H1 (cell line): Measurements from ENCODE around the gene PKD1L1. TPM values are rescaled to one million over a fixed set of nuclear protein-coding genes. Genes with fewer than 3 reads are reported as not detected.

Experiments
- CTCF ChIA-PET: fragments of 300-600 bp; sonication (Branson Sonifier 250); formaldehyde crosslinking; loops from one replicate; lab custom pipeline; 2021; ENCODE audit not compliant: partially characterized antibody; lab: Charles Lee
- POLR2A ChIA-PET: fragments of 300-600 bp; sonication (Branson Sonifier 250); formaldehyde crosslinking; loops from one replicate; lab custom pipeline; 2021; ENCODE audit warnings: inconsistent platforms; ENCODE audit not compliant: partially characterized antibody; lab: Charles Lee
- DNase-seq, 2 experiments: peaks; one replicate each; pipeline versions ENCODE4 v3.0.0 to v3.0.0-alpha.2; 2010 to 2022; ENCODE audit warnings: low spot score in 2 of 2, low read depth in 1 of 2, mixed read lengths in 1 of 2
- FAIRE-seq: peaks from 2 replicates; lab custom pipeline; 2011; peaks lifted over from hg19 to GRCh38; lab: Jason Lieb, UNC
- H2AFZ ChIP-seq: 2 replicates; pipeline ENCODE4 v1.8.1; 2012; ENCODE audit warnings: low read length, inconsistent platforms
- H2AK5ac ChIP-seq: 2 replicates; pipeline ENCODE4 v1.6.1; 2013; ENCODE audit warnings: low read depth, low read length
- H2BK120ac ChIP-seq: replicated peaks from 2 replicates; pipeline ENCODE3; 2013; ENCODE audit warnings: low read depth, low read length, inconsistent platforms
- H2BK12ac ChIP-seq: 2 replicates; pipeline ENCODE4 v1.6.1; 2013; ENCODE audit warnings: low read depth, low read length
- H2BK15ac ChIP-seq: 2 replicates; pipeline ENCODE4 v1.6.1; 2013; ENCODE audit warnings: low read length
- H2BK20ac ChIP-seq: 2 replicates; pipeline ENCODE4 v1.6.1; 2013; ENCODE audit warnings: low read length
- H2BK5ac ChIP-seq: 2 replicates; pipeline ENCODE4 v1.6.1; 2013; ENCODE audit warnings: low read depth, low read length
- H3K14ac ChIP-seq: 2 replicates; pipeline ENCODE4 v1.6.1; 2013; ENCODE audit warnings: inconsistent platforms; ENCODE audit not compliant: insufficient read length
- H3K18ac ChIP-seq: 2 replicates; pipeline ENCODE4 v1.6.1; 2013; ENCODE audit warnings: low read length; ENCODE audit errors: extremely low read depth
- H3K23ac ChIP-seq: 2 replicates; pipeline ENCODE4 v1.6.1; 2013; ENCODE audit warnings: inconsistent platforms; ENCODE audit not compliant: insufficient read length
- H3K23me2 ChIP-seq: 2 replicates; pipeline ENCODE4 v1.6.1; 2013; ENCODE audit warnings: low read depth, low read length
- H3K27ac ChIP-seq: 2 replicates; pipeline ENCODE4 v1.6.1; 2011; ENCODE audit warnings: low read depth, low read length, inconsistent platforms
- H3K27me3 ChIP-seq, 4 experiments: replicated peaks in 1 of 4; 1 replicate in 1 of 4; 2 replicates in 3 of 4; pipeline versions ENCODE4 v1.6.1 to v1.8.1; 2011 to 2013; ENCODE audit warnings: low read length in 3 of 4, mild to moderate bottlenecking in 3 of 4, inconsistent platforms in 2 of 4, mixed read lengths in 2 of 4, moderate library complexity in 1 of 4; ENCODE audit not compliant: control insufficient read depth in 3 of 4, insufficient read depth in 3 of 4; ENCODE audit errors: extremely low read depth in 1 of 4
- H3K36me3 ChIP-seq, 4 experiments: 2 replicates each; pipeline versions ENCODE4 v1.6.1 to v1.8.1; 2011 to 2013; ENCODE audit warnings: mild to moderate bottlenecking in 4 of 4, low read length in 3 of 4, moderate library complexity in 2 of 4, control low read depth in 1 of 4, inconsistent platforms in 1 of 4; ENCODE audit not compliant: insufficient read depth in 4 of 4, control insufficient read depth in 2 of 4
- H3K4ac ChIP-seq: replicated peaks from 2 replicates; pipeline ENCODE3; 2013; ENCODE audit warnings: low read length, low read depth, mixed read lengths, inconsistent platforms; ENCODE audit not compliant: insufficient read length
- H3K4me1 ChIP-seq, 4 experiments: replicated peaks in 1 of 4; 1 replicate in 1 of 4; 2 replicates in 3 of 4; pipeline versions ENCODE4 v1.6.1 to v1.8.1; 2011 to 2013; ENCODE audit warnings: low read length in 3 of 4, inconsistent platforms in 2 of 4, mixed read lengths in 1 of 4; ENCODE audit not compliant: insufficient read depth in 4 of 4, control insufficient read depth in 3 of 4
- H3K4me2 ChIP-seq, 2 experiments: 2 replicates each; pipeline versions ENCODE4 v1.6.1 to v1.8.1; 2011 to 2013; ENCODE audit warnings: low read depth in 2 of 2, low read length in 2 of 2, control low read depth in 1 of 2, inconsistent platforms in 1 of 2, mild to moderate bottlenecking in 1 of 2; ENCODE audit not compliant: insufficient read depth in 1 of 2
- H3K4me3 ChIP-seq, 4 experiments: fragments of 200-600, 300-600 bp in 1 of 4; sonication (generic), shearing (Covaris generic), sonication (Bioruptor Twin) in 1 of 4; 2 replicates each; pipeline versions ENCODE4 v1.5.1 to v1.8.1; 2011 to 2016; ENCODE audit warnings: low read length in 4 of 4, low read depth in 3 of 4, control low read depth in 2 of 4, inconsistent platforms in 2 of 4, mild to moderate bottlenecking in 2 of 4, mixed read lengths in 1 of 4, moderate library complexity in 1 of 4; ENCODE audit not compliant: insufficient read depth in 2 of 4; ENCODE audit errors: extremely low read depth in 1 of 4
- H3K56ac ChIP-seq: replicated peaks from 2 replicates; pipeline ENCODE3; 2013; ENCODE audit warnings: low read depth, mild to moderate bottlenecking, mixed read lengths, low read length, inconsistent platforms; ENCODE audit not compliant: insufficient read length
- H3K79me1 ChIP-seq: 2 replicates; pipeline ENCODE4 v1.6.1; 2013; ENCODE audit warnings: low read depth, low read length, control low read depth
- H3K79me2 ChIP-seq, 2 experiments: 2 replicates each; pipeline versions ENCODE4 v1.6.1 to v1.8.1; 2012 to 2013; ENCODE audit warnings: low read length in 2 of 2, mild to moderate bottlenecking in 2 of 2, inconsistent platforms in 1 of 2; ENCODE audit not compliant: insufficient read depth in 2 of 2, control insufficient read depth in 1 of 2
- H3K9ac ChIP-seq, 4 experiments: replicated peaks in 1 of 4; 1 replicate in 1 of 4; 2 replicates in 3 of 4; pipeline versions ENCODE4 v1.6.1 to v1.8.1; 2011 to 2013; ENCODE audit warnings: low read depth in 3 of 4, low read length in 3 of 4, control low read depth in 2 of 4, mild to moderate bottlenecking in 2 of 4, moderate library complexity in 2 of 4, inconsistent platforms in 1 of 4; ENCODE audit errors: extremely low read depth in 1 of 4
- H3K9me3 ChIP-seq, 2 experiments: 2 replicates each; pipeline versions ENCODE4 v1.6.1 to v1.8.1; 2012 to 2013; ENCODE audit warnings: mild to moderate bottlenecking in 2 of 2, moderate library complexity in 2 of 2, control low read depth in 1 of 2, inconsistent platforms in 1 of 2, low read depth in 1 of 2, low read length in 1 of 2, mixed read lengths in 1 of 2; ENCODE audit not compliant: insufficient read depth in 2 of 2
- H4K20me1 ChIP-seq, 2 experiments: replicated peaks in 1 of 2; 2 replicates each; pipeline versions ENCODE3 to v1.8.1; 2011 to 2013; ENCODE audit warnings: inconsistent platforms in 2 of 2, low read length in 2 of 2, mild to moderate bottlenecking in 1 of 2; ENCODE audit not compliant: insufficient read depth in 2 of 2, control insufficient read depth in 1 of 2
- H4K5ac ChIP-seq: 2 replicates; pipeline ENCODE4 v1.6.1; 2013; ENCODE audit warnings: low read length, low read depth, mixed read lengths, inconsistent platforms; ENCODE audit not compliant: insufficient read length
- H4K8ac ChIP-seq: 2 replicates; pipeline ENCODE4 v1.8.0; 2013; ENCODE audit warnings: mild to moderate bottlenecking, moderate library complexity, low read length, inconsistent platforms; ENCODE audit not compliant: insufficient read depth; ENCODE audit errors: extremely low read depth
- H4K91ac ChIP-seq: replicated peaks from 2 replicates; pipeline ENCODE3; 2013; ENCODE audit warnings: low read length, mixed read lengths, inconsistent platforms; ENCODE audit not compliant: insufficient read length
- CTBP2 ChIP-seq: IDR thresholded peaks from 2 replicates; pipeline ENCODE4 v1.7.0; 2011; ENCODE audit warnings: borderline replicate concordance, mild to moderate bottlenecking, moderate library complexity, mixed read lengths, low read length; ENCODE audit not compliant: insufficient read depth, insufficient read length
- FOSL1 ChIP-seq: IDR thresholded peaks from 2 replicates; pipeline ENCODE4 v1.6.1; 2011; ENCODE audit warnings: mild to moderate bottlenecking, low read depth, low read length, moderate library complexity; ENCODE audit not compliant: insufficient read depth
- HDAC2 ChIP-seq, 2 experiments: fragments of 300-600 bp in 1 of 2; sonication (generic) in 1 of 2; IDR thresholded peaks; 2 replicates each; pipeline ENCODE4 v1.6.1; 2011 to 2012; ENCODE audit warnings: low read depth in 2 of 2, low read length in 2 of 2, mild to moderate bottlenecking in 2 of 2, moderate library complexity in 2 of 2, borderline replicate concordance in 1 of 2, inconsistent platforms in 1 of 2
- JUN ChIP-seq: IDR thresholded peaks from 2 replicates; pipeline ENCODE4 v1.6.1; 2011; ENCODE audit warnings: low read depth, mild to moderate bottlenecking, improper control_type of control experiment, low read length
- KDM4A ChIP-seq: IDR thresholded peaks from one replicate; pipeline ENCODE4 v1.7.1; 2012; ENCODE audit warnings: low read depth, mild to moderate bottlenecking, moderate library complexity, low read length, inconsistent platforms; ENCODE audit not compliant: severe bottlenecking
- NANOG ChIP-seq: IDR thresholded peaks from 2 replicates; pipeline ENCODE4 v1.6.1; 2011; ENCODE audit warnings: low read length, low read depth, mild to moderate bottlenecking, inconsistent platforms; ENCODE audit not compliant: insufficient read depth, poor library complexity, severe bottlenecking
- SP2 ChIP-seq: IDR thresholded peaks from 2 replicates; pipeline ENCODE4 v1.6.1; 2012; ENCODE audit warnings: mild to moderate bottlenecking, low read length, inconsistent platforms
- WGBS, 2 experiments: shearing (Covaris generic) in 1 of 2; methylation state at CpG; one replicate each; pipeline versions ENCODE4 v1.1.6 to v1.1.7; 2013 to 2015; ENCODE audit warnings: low lambda C conversion rate in 2 of 2, mixed read lengths in 2 of 2, inconsistent platforms in 1 of 2, low coverage in 1 of 2, missing lambda C conversion rate in 1 of 2; ENCODE audit not compliant: insufficient replicate concordance in 2 of 2, insufficient coverage in 1 of 2, insufficient read length in 1 of 2; ENCODE audit errors: extremely low coverage in 1 of 2, missing lambda C conversion rate in 1 of 2; 5-methylcytosine and 5-hydroxymethylcytosine counted together
- polyA plus RNA-seq, 7 experiments: library from polyadenylated mRNA; depleted of rRNA in 3 of 7; stranded (reverse) in 5 of 7; unstranded in 2 of 7; fragments of >200 nt in 5 of 7; fragments of 200-250 nt in 2 of 7; gene quantifications; 1 replicate in 5 of 7; 2 replicates in 1 of 7; 4 replicates in 1 of 7; pipeline versions ENCODE4 v1.2.1 to v1.2.3, GENCODE V29; 2011 to 2013; ENCODE audit warnings: missing spikeins in 2 of 7, mixed read lengths in 2 of 7
- total RNA-seq: library from RNA; stranded (reverse); fragmentation: NEBNext Ultra II Directional; extraction: Animal tissue kit (Norgen Biotek cat#: 25700); gene quantifications from 2 replicates; pipeline ENCODE4 v1.2.1, GENCODE V29; 2021
- TF ChIP-seq, protein P1 (sequence below): IDR thresholded peaks from 2 replicates; pipeline ENCODE4 v1.6.1; 2012; ENCODE audit warnings: inconsistent platforms

PKD1L1 gene
- total and polyA plus RNA-seq, 2 of the 8 experiments (the other 6 are each of a cell fraction or from before 2014, with no cell fraction given): 0.22 to 0.35 TPM

- H4K91ac ChIP-seq: no peak overlapping the region
- H3K27me3 ChIP-seq: no peaks in the 10 kb centered on the region
- H3K79me2 ChIP-seq: no peaks in the 10 kb centered on the region
- no peaks in the 10 kb centered on the region; a peak in 1 of 7 replicates for H3K4me1 ChIP-seq
- no peaks in the 10 kb centered on the region for H3K36me3 ChIP-seq
- no peaks in the 10 kb centered on the region for H3K79me1 ChIP-seq
- no peak overlapping the region for H3K18ac ChIP-seq
- FAIRE-seq (no peak), DNase-seq (no peak)
- no peak overlapping the region for H2BK5ac ChIP-seq
- H2BK12ac ChIP-seq: no peak overlapping the region
- no peak overlapping the region for H3K14ac ChIP-seq
- no peak overlapping the region for H3K9ac ChIP-seq
- H3K56ac ChIP-seq: no peak overlapping the region
- H3K23me2 ChIP-seq: no peaks in the 10 kb centered on the region
- H4K8ac ChIP-seq: no peak overlapping the region; the same call in 1 of the 2 replicates
- no peaks in the 10 kb centered on the region for H4K20me1 ChIP-seq
- TF ChIP-seq JUN (no peak), SP2 (no peak), FOSL1 (no peak), KDM4A (no peak), NANOG (no peak), CTBP2 (no peak), HDAC2 (IDR thresholded peaks at IDR 0.05; ENCODE audit: borderline replicate concordance in 1 of 2, low read depth in 2 of 2, low read length in 2 of 2) (no peak)
- TF ChIP-seq, protein P1, sequence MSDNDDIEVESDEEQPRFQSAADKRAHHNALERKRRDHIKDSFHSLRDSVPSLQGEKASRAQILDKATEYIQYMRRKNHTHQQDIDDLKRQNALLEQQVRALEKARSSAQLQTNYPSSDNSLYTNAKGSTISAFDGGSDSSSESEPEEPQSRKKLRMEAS: no peak
- no peak overlapping the region for H3K27ac ChIP-seq
- no peak overlapping the region for H3K23ac ChIP-seq
- no peak overlapping the region for H2BK15ac ChIP-seq
- 97% methylated on average over 7 of the region's 7 CpGs; no CpG with 5 or more reads in 1 of the 2 experiments for WGBS, 2 experiments
- H2BK120ac ChIP-seq: no peak overlapping the region
- no peak overlapping the region for H3K4me3 ChIP-seq
- H2AK5ac ChIP-seq: no peak overlapping the region
- ChIA-PET CTCF (no interaction called here), POLR2A (no interaction called here)
- no peak overlapping the region for H3K4ac ChIP-seq
- H2BK20ac ChIP-seq: no peak overlapping the region
- H3K9me3 ChIP-seq: no peaks in the 10 kb centered on the region
- no peak overlapping the region for H2AFZ ChIP-seq
- H4K5ac ChIP-seq: no peak overlapping the region
- no peak overlapping the region for H3K4me2 ChIP-seq
Observed at GRCh38 chr7:47889723-47890122, 58.5 kb downstream of the PKD1L1 start.
